NCI-H187 treated with DMSO at 0.1 percent for 48 hours (cell line): Measurements from ENCODE around the gene LDB2.

Source experiments
- DNase-seq: peaks from one replicate; lab custom pipeline; 2025; lab: John Stamatoyannopoulos, UW

LDB2 gene

DNA sequence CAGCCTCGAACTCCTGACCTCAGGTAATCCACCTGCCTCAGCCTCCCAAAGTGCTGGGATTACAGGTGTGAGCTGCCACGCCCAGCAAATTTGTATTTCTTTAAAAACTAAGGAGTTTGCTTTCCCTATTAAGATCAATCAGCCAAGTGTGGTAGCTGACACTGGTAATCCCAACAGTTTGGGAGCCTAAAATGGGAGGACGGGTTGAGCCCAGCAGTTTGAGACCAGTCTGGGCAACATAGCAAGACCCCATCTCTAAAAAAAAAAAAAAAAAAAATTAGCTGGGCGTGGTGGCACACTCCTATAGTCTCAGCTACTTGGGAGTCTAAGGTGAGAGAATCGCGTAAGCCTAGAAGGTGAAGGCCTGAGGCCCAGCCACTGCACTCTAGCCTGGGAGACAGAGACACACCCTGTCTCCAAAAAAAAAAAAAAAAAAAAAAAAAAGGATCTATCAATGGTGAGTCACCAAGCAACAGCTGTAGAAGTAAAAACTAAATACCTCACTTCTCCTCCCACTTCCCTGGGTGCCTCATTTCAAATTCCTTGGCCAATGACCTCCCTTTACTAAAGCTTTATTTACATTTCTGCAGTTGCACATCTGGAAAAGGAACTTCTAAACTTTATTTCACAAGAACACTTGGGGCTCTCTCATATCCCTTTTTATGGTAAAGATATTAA is 54.5 kb downstream of the LDB2 start:
- DNase-seq: no peak

DNA sequence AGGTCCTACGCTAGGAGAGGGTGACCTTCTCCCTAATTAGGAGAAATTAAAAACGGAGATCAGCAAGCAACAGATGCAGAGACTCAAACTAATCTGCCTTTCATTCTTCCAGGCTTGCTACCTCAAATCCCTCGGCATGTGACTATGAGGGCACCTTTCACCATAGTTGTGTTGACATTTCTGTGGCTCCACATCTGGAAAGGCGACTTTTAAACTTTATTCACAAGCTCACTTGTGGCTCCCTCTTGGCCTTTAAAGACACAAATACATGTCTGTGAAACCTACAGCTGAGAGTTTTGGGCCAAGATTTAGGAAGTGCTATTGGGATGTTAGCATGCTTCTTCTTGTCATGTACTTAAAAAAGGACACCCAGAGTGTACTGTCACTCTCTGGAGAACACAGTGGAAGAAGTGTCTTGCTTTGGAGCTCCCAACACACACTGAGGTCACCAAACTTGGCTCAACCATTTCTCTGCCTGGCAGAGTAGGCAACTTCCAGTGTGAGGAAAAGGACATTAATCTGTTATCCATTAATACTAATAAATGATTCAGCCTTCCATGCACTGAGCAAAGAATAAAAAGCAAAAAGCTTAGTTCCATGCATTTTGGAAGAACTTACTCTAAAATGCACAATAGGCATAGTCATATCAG is 60.1 kb downstream of the LDB2 start:
- DNase-seq: no peak

DNA sequence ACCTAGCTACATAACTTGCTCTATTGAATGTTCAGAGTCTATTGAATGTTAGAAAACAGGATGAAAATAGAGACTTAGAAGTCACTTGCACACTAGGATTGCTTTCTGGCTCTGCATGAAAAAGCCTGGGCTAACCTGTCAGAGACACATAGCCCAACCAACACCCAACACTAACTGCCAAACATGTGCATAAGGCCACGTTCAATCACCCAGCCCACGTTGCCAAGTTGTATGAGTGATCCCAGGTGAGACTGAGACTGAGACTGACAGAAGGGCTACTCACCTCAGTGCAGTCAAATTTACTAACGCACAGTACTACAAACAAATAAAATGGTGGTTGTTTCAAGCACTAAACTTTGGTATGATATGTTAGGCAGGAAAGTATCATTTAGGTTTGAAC is 61.0 kb downstream of the LDB2 start:
- DNase-seq: no peak

DNA sequence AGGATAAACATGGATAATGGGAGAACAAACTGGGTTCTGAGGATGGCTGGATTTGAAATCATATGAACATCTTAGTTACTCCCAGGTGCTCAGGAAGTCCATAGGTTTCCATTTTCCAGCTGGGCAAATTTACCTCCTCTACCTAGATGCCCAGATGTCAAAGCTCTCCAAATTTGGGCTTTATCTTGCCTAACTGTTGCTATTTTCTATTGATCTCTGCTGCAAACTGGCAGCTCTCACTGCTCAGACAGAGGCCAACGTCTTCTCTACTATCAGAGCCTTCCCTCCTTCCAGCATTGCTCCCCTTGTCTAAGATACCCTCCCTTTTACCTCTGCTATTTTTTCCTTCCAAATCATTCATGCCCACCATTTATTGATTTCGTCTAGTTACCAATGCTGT is 62.1 kb downstream of the LDB2 start:
- no peak for DNase-seq

DNA sequence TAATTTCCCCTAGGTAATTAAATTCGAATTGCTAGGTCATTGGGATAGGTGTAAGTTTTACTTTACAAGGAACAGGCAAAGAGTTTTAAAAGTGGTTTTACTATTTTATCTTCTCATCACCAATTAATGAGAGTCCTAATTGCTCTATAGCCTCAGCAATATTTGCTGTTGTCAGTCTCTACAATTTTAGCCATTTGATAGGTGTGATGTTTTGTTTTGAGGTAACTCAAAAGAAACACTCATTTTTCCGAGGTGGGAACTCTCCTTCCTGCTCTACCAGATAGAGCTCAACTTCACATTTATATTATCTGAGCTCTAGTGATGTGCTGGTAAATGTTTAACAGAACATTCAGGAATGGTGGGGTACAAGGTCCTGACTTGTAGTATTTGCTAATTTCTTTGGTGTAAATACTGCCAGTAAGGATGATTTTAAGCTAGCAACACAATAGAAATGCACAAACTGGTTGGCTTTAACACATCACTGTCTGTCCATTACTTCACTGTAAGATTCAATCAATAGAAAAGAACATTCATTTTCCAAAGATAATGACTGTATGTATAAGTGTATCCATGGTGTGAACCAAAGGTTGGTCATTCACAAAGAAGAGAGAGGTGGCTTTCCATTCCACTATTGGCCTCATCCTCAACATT is 62.7 kb downstream of the LDB2 start:
- DNase-seq: no peak

DNA sequence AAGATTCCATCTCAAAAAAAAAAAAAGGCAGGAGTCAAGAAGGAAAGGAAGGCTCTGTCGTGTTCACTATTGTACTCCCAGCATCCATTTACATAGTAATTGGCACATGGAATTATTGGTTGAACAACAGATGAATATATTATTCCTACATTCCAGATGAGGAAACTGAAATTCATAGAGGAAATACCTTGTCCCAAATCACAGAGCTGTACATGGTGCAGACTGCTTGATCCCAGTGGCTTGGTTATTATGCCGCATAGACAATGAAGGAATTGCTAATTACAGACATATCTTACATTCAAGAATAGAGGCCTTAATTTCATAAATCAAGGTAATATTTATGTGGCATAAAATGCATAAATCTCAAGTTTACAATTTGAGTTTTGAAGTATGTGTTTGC is 63.6 kb downstream of the LDB2 start:
- DNase-seq: no peak

DNA sequence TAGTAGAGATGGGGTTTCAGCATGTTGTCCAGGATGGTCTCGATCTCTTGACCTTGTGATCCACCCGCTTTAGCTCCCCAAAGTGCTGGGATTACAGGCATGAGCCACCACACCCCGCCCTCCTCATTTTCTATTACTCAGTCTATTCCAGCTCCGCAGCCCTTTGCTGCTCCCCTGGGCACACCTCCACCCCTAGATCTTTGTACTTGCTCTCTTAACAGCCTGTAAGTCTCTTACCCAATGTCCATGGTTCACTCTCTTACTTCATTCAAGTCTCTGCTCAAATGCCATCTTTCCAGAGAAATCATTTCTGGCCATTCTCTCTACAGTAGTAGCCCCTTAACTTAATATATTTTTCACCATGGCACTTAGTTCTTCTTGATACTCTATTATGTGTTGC is 64.7 kb downstream of the LDB2 start:
- DNase-seq: no peak

DNA sequence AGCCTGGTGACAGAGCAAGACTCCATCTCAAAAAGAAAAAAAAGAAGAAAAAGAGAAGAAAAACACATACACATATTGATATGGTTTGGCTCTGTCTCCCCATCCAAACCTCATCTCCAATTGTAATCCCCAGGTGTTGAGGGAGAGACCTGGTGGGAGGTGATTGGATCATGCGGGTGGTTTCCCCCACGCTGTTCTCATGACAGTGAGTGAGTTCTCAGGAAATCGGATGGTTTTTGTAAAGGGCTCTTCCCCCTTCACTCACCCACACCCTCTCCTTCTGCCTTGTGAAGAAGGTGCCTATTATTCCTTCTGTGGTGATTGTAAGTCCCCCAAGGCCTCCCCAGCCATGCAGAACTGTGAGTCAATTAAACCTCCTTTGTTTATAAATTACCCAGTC is 68.4 kb downstream of the LDB2 start:
- no peak for DNase-seq

DNA sequence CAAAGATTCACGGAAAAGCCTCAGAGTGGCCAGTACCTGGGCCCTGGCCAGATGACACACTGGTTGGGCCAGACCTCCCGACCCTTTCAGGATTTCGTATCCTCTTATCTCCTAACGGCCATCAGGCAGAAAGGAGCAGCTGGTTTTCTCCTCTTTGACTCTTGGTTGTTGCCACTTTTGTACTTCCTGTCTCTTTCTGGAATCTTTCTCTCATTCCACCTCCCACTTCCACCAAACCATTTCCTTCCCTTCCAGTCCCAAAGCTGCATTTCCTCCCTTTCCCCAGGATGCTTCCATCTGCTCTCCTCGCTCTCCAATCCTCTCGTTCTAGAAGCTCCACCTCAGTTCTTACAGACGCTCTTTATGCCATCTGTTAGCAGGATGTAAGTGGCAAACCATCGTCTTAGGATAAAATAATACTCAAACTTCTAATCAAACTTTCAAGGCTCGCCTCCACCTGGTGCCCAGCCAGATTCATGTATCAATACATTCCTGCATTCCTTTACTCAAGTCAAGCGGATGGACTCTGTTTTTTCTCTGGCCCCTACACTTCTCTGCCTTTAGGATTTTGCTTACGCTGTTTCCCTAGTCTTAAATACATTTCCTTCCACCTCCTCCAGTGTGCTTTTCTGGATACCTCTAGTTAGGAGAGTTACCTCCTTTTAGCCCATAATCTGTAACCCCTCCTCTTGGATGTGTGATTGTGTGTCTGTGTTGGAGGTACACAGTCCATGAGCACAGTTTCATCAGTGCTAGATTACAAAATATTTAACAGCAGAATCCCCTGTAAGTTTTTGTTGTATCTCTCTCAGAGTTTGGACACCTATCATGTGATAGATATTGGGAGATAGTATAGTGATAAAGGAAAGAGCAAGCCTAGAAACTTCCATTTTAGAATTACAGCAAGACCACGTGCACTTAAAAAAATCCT is 70.4 kb downstream of the LDB2 start:
- DNase-seq: no peak

DNA sequence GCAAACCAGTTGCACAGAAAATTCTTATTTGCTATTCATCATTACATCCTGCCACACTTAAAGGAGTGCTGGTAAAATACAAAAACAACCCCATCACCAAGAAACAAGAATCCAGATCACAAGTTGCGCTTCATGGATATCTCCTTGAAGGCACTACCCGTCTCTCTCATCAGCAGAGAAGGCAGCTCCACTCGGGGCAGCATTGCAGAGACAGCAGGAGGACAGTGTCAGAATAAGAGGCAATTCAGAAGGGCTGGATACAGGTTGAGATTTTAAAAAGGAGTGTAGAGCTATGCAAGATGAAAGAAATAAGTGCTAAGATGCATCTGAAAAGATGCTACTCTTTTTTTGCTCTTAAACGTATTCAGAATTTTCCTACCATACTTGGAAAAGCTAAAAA is 71.4 kb downstream of the LDB2 start:
- no peak for DNase-seq

DNA sequence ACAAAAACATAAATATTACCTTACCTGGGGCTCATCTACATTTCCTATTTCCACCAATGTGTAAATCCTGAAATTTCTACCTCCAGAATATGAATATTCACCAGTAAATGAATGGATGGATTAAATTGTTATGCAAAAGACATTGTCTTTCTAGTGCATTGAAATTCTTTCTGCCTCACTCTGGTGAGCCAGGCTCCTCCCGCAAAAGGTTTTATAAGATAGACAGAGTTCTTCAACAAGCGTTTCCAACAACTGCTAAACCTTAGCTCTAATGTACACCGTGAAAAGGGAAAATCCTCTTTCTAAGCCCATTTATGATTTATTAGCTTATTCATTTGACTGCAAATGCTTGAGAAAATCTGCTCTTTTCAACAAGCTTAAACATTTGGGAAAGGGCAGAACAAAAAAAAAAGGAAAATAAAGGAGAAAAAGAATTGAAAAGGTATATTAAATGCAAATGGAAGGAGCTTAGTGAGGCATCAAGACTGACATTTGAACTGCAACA is 72.0 kb downstream of the LDB2 start:
- no peak for DNase-seq

DNA sequence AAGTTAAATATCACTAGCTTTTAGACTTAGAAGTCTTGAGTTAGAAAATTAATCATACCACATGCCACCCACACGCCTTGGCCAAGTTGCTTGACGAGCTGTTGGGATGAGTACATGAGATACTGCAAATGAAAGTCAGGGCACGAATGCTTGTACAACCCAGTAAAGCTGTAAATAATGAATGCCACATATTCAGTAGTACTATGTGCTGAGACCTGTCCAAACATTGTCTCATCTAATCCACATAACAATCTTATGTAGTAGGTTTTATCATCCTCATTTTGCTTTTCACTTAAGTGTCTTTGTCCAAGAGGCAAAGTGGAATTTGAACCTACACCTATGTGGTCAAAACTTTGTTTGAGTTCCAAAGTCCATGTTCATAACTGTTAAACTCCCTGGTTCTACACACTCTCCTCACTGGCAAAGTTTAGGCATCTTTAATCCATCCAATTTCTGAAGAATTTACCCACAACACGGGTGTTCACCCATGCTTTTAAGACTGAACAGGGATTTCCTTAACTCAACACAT is 74.1 kb downstream of the LDB2 start:
- DNase-seq: no peak

- no peak for DNase-seq
Observed at GRCh38 chr4:16820329-16820728, 78.1 kb downstream of the LDB2 start.

- no peak for DNase-seq
Observed at GRCh38 chr4:16819652-16820051, 78.8 kb downstream of the LDB2 start.

DNA sequence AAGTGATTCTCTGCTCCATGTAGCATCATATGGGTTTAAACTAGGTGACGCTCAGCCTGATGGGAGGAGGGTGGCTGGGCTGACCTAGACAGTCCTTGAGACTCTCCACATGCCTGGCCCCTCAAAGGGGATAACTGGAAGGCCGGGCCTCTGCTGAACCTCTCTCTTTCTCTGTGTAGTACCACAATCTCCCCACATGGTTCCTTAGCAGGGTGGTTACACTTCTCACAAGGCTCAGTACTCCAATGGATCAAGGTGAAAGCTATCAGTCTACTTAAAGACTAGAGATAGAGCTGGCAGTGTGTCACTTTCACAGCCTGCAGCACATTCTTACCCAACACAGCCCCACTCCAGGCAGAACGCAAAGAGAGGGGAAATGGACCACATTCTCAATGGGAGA is 80.4 kb downstream of the LDB2 start:
- DNase-seq: no peak

- DNase-seq: no peak
Observed at GRCh38 chr4:16817286-16817685, 81.2 kb downstream of the LDB2 start.

GRCh38 chr4:16814361-16814760 is 84.1 kb downstream of the LDB2 start:
- DNase-seq: no peak

GRCh38 chr4:16812041-16812440 is 86.4 kb downstream of the LDB2 start:
- DNase-seq: no peak

GRCh38 chr4:16809943-16810342 is 88.5 kb downstream of the LDB2 start:
- no peak for DNase-seq

DNA sequence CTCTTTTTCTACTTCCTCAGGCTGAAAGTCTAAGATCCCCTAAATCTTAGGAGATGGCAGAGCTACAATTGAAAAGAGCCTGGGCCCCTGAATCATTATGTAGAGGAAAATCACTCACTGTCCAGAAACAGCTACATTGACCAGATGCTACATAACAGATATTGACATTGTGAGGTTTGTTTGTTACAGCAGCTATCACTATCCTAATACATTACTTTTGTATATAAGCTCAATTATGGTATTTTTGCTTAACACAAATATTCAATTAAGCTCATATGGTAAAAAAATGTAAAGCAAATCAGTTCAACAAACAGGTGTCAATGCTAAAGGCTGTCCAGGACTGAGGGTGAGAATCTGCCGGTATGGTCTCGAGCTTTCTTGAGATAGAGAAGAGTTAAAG is 89.4 kb downstream of the LDB2 start:
- no peak for DNase-seq

DNA sequence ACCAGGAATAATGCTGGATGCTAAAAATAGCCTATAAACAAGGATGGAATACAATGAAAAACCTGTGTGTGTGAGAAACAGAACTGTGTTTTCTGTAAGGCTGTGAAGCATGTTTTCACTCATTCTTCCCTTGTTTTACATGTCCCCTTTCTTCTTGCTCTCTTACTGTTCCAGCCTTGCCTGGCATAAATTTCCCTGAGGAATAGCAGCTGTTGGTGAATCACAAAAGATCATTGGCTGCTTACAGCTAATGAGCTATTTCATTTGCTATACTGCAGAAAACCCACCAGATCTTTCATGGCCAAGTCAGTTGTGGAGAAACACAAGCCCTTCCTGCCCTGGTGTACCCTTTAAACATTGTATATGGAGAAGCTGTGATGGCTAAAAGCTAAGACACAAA is 91.1 kb downstream of the LDB2 start:
- no peak for DNase-seq

DNA sequence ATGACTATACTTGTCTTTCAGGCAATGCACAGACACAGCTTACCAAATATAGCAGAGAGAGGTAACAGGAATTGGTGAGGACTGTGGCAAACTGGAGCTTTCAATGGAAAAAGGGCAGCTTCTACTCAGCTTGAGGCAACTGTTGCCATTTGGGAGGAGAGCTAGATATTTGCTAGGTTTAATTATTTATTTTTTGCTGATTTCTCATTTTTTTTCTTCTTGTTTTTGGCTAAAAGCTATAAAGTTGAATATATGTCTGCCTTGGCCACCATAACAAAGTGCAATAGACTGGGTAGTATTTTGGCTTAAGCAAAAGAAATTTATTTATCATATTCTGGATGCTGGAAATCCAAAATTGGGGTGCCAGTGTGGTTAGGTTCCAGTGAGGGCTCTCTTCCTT is 93.9 kb downstream of the LDB2 start:
- DNase-seq: no peak
